ENCODE results near the gene TRERF1.
"Not testable (repeated sequence)": the region's sequence is repeated elsewhere in the genome, so short reads cannot be mapped to it uniquely, and the experiment has no call there.

The TRERF1 gene

DNA sequence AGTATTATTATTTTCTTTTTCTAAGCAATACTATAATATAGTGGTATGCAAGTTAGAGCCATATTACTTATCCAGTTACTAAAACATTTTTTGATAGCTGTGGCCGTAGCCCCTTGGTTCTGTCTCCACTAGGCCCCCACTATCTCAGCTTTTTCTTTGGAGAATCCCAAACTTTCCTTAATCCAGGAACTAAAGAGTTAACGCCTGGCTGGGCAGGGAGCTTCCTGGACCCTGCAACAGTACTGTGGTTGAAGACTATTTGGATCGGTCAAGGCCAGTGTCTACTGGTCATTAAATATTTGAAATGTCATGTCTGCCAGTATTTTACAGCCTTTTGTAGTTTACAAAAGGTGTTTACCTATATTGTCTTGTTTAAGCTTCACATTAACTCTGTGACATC, 20.0 kb upstream of the TRERF1 start:
- TF ChIP-seq, protein P1, sequence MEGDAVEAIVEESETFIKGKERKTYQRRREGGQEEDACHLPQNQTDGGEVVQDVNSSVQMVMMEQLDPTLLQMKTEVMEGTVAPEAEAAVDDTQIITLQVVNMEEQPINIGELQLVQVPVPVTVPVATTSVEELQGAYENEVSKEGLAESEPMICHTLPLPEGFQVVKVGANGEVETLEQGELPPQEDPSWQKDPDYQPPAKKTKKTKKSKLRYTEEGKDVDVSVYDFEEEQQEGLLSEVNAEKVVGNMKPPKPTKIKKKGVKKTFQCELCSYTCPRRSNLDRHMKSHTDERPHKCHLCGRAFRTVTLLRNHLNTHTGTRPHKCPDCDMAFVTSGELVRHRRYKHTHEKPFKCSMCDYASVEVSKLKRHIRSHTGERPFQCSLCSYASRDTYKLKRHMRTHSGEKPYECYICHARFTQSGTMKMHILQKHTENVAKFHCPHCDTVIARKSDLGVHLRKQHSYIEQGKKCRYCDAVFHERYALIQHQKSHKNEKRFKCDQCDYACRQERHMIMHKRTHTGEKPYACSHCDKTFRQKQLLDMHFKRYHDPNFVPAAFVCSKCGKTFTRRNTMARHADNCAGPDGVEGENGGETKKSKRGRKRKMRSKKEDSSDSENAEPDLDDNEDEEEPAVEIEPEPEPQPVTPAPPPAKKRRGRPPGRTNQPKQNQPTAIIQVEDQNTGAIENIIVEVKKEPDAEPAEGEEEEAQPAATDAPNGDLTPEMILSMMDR (conservative IDR thresholded peaks at IDR 0.05) = no peak
- no peak overlapping the region for H3K27ac ChIP-seq

- TF ChIP-seq, protein P1 (conservative IDR thresholded peaks at IDR 0.05) = no peak
Measured at GRCh38 chr6:42471142-42471541, 19.4 kb upstream of the TRERF1 start.

GRCh38 chr6:42468273-42468672, 16.5 kb upstream of the TRERF1 start:
- H3K27ac ChIP-seq = no peak overlapping the region
- TF ChIP-seq, protein P1 (conservative IDR thresholded peaks at IDR 0.05) = no peak

More at GRCh38 chr6:42471142-42471541, 19.4 kb upstream of the TRERF1 start:
- no peak overlapping the region for H3K27ac ChIP-seq

DNA sequence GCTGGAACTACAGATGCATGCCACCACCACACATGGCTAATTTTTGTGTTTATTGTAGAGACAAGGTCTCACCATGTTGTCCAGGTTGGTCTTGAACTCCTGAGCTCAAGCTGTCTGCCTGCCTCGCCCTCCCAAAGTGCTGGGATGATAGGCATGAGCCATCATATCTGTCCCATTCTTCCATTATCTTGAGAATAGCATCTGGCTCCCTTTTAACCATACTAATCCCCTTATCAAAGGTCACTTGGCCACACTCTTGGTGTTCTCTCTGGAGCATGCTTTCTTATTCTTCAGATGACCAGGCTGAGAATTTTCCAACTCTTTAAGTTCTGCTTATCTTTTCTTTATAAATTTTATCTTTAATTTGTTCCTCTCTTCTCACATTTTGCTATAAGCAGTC, 15.9 kb upstream of the TRERF1 start:
- TF ChIP-seq, protein P1 (conservative IDR thresholded peaks at IDR 0.05) = no peak
- no peak overlapping the region for H3K27ac ChIP-seq

- not testable (repeated sequence) for H3K27ac ChIP-seq
Measured at GRCh38 chr6:42466470-42466869, 14.7 kb upstream of the TRERF1 start.

- TF ChIP-seq, protein P1 (conservative IDR thresholded peaks at IDR 0.05) = no peak
Measured at GRCh38 chr6:42462474-42462972, 10.8 kb upstream of the TRERF1 start.

DNA sequence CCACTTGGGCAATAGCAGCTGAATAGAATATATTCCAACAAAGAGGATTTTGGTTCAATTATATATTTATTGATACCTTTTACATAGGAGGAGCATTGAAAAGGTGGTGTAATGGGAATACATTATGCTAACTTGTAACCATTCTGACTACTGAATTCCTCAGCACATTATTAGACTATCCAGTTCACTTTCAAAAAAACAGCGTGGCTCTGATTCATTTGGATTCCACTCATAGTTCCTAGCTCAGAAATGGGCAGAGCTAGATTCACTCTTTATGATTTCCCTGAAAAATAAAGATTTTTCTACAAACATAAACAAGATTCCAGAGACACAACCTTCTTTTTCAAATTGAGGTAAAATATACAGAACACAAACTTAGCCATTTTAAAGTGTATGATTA, 9.2 kb upstream of the TRERF1 start:
- H3K27ac ChIP-seq = no peak overlapping the region
- TF ChIP-seq, protein P1 (conservative IDR thresholded peaks at IDR 0.05) = no peak

More at GRCh38 chr6:42462474-42462972, 10.8 kb upstream of the TRERF1 start:
- H3K27ac ChIP-seq = no peak overlapping the region

GRCh38 chr6:42459888-42460287, 8.2 kb upstream of the TRERF1 start:
- TF ChIP-seq, protein P1 (conservative IDR thresholded peaks at IDR 0.05) = no peak
- H3K27ac ChIP-seq = no peak overlapping the region
